GM18519 (cell line): ENCODE results near the gene CTNND2.

Source experiments
- ATAC-seq: cut with Tn5 transposase; IDR thresholded peaks from one replicate; pipeline ENCODE4 v1.9.1; 2021; ENCODE audit warnings: mild to moderate bottlenecking, moderate library complexity; ENCODE audit not compliant: unreplicated experiment, low FRiP score

CTNND2 gene

DNA sequence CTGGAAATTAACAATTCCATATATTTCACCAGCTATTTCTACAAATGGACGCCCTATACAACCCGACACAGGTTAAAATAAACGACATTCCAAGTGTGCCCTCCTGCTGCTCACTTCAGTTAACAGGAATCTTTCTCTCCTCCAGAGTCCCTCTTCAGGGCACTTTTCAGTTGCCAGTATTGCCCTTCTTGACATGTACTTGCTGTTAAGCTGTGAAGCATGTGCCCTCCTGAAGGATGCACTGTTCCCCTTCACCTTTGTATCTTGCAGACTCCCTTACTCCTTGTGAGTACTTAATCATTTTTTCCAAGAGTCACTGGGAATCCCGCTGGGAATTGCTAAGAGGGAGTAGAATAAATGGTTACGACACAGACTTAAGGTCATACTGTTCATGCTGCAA, 364.1 kb downstream of the CTNND2 start:
- ATAC-seq, result no peak

DNA sequence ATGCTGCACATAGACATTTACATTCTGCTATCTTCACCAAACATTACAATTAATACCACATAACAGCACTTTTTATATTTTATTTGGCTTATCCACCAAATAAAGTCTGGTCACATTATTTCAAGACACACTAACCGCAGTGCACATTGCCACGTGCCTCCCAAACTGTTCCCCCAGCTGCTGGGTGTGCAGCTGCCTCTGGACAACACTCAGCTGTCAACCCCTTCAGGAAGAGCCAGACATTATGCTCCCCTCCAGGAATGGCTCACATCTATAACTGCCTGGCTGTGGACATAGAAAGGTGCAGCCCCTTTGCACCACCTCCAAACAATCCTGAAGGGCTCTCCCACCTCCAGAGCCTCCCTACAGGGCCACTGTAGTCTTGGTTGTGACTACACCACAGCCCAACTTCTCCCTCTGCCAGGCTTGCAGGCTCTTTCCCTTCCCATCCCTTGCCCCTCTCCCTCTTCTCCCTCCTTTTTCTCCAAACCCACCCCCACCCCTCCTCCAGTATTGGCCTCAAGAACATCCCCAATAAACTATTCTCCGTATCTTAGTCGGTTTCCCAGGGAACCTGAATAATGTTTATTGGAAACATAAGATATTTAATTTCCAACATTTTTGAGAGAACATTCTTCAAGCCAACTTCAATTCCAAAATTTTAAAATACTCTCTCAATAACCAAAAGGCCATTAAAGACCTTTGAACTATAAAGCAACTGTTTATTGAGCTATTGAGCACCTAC, 372.3 kb downstream of the CTNND2 start:
- no peak for ATAC-seq

DNA sequence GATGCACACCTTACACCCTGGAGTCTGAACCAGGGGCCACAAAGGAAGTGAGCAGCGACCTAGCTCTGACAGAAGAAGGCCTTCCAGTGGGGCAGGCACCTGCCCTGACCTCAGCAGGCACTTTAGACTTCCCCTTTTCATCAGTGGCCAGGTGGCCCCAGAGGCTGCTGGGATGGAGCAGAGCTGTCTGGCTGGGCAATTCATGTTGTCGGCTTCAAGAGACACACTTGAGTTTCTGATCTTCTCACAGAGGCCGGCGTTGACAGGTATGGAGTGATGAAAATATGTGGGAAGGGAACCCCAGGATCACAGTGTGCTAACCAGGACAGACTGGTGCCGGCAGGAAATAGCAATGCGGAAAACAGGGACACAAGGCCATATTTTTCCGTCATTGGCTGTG, 375.5 kb downstream of the CTNND2 start:
- ATAC-seq, result no peak

DNA sequence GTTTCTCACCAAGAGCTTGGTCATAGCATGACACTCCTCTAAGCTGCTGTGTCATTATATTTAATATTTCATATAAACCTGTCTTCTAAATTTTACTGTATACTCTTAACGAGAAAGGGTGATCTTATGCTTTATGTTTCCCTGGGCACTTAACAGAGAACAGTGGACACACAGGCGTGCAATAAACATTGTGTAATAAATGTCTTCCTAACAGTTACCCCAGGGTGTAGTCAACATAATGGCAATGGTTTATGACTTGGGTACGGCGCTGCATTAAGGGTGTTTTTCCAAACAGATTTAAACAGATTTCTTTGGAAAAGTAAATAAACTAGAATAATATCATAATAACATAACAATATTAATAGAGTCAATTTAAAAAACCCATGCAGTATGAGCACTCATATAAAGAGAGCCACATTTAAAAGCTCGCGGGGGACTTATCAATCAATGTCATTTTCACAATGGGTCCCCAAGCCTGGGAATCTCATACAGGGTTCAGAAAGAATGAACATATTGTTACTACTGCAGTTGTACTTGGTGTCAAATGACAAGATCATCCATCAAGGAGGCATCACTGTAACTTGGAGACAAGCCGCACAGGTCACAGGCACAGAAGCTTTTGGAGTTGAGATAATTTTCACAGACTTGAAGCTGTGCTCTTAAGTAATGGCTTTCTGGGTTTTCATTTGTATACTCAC, 376.4 kb downstream of the CTNND2 start:
- ATAC-seq, result no peak

DNA sequence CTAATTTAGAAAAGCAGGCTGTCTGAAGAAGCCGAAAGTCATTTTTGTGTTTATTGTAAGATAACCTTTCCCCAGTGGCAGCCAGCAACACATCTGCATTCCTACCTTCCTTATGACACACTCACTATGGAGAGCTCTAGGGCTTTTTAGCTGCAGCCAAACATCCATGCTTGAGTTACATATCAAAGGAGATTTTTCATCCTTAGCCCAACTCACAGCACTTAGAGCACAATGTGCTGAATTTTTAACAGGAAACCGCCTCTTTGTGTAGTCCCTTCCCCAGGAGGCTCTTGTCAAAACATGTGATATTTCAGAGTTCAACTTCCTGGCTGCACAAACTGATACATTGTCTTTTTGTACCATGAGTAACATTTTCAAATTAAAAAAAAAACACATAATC, 379.2 kb downstream of the CTNND2 start:
- no peak for ATAC-seq

DNA sequence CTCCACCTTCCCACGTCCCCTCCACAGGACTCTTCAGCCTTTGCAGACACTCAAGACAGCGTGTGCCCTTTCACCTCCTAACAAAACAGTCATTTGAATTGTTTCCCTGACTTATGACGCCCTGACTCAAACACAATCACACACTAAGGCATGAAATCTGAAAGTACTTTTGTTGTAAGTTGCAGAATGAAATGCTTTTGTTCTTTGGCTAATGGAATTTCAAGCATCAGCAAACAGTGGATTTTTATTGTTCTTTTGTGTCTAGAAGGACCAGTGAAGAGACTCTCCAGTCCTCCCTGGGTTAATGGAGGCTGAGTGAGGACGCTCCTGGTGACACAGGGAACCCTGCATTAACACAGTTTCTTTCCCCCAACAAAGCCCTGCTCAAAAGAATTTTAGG, 380.1 kb downstream of the CTNND2 start:
- no peak for ATAC-seq

DNA sequence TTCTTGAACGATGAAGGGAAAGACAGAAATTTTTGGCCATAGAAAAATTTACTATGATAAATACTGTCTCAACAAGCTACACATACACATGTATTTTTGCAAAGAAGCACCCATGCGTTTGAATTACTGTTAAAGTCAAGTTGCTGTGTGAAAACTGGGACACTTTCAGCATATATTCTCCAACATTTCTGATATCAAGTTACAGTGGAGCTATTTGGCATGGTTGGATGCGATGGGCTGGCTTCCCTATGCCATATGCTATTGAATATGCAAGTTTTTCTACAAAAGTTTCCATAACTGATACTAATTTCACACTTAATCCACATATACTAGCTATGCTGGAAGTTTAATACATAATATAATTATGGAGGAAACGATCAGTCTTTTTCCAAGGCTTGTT, 381.4 kb downstream of the CTNND2 start:
- no peak for ATAC-seq

DNA sequence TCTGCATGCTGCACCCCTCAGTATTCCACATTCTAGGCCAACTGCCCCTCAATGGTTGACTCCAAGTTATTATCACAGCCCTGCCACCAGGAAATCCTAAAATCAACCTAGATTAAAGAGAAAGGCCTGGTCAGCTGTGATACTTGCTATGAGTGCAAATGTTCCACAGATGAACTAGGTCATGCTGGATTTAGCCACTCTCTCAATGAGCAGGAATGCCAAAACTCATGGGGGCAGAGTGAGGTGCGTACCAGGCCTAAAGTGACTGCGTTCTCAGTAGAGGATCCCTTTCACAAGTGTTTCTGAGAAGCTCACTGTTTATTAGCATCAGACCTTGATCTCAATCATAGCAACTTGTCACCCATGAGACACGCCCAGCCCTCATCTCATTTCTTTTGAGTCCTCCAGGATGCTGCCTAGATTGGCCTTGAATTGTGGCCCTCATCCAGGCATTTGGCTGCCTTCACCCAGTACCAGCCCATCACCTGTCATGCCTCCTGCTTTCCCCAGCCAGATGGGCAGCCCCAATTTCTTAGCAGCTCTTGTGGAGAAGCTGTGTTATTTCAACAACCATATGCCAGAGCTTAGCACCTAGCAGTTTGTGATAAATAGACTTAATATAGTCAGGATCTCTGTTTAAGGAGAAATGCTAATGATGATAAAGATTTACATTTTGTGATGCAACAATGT, 383.9 kb downstream of the CTNND2 start:
- no peak for ATAC-seq

DNA sequence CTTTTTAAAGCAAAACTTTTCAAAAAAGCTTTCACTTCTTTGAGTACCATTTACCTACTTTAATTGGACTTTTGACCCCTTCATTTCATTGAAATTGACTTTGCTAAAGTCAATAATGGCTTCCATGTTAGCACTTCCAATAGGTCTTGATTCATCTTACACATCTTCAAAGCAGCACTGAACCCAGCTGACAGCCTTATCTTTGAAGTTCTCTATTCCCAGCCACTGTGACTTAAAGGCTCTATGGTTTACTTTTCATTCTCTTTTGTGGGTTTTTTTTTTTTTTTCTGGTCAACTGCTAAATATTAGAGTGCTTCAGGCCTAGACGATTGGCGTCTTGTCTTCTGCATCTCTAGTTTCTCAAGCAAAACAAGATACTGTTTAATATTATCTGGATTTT, 385.0 kb downstream of the CTNND2 start:
- ATAC-seq, result no peak

DNA sequence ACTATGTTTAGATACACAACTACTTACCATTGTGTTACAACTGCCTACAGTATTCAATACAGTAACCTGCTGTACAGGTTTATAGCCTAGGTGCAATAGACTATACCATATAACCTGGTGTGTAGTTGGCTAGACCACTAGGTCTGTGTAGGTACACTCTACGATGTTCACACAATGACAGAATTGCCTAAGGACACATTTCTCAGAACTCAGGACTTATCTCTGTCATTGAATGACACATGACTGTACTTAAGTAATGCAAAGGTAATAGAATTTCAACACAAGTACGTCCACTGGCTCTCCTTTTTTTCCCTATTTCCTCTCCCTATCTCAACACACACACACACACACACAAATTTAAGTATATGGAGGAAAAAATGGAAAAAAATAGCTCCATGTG, 385.6 kb downstream of the CTNND2 start:
- ATAC-seq, result no peak

DNA sequence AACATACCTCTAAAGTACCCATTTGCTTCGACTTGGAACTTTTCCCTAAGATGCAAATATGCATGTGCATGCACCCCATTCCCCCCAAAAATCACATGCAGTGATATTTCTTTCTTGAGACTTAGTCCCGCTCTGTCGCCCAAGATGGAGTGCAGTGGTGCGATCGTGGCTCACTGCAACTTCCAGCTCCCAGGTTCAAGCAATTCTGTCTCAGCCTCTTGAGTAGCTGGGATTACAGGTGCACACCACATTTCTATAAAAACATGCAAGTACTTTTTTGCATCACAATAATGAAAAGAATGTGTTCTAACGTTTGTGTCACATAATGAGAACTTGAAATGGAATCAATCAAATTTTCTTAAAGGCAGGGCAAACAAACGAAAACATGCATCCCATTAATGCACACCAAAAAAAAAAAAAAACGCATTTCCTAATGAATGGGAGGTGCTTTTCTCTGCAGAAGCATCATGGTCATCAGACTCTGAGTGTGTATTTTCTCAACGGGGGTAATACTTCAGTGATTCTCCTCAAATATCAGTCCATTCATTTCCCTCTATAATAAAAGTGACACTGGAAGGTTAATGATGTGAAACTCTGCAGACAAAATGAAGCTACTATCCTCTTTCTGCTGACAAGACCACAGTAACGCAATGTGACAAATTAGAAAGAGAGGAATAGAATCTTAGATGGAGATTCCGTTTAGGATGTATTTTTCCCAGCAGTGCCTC, 389.4 kb downstream of the CTNND2 start:
- no peak for ATAC-seq

DNA sequence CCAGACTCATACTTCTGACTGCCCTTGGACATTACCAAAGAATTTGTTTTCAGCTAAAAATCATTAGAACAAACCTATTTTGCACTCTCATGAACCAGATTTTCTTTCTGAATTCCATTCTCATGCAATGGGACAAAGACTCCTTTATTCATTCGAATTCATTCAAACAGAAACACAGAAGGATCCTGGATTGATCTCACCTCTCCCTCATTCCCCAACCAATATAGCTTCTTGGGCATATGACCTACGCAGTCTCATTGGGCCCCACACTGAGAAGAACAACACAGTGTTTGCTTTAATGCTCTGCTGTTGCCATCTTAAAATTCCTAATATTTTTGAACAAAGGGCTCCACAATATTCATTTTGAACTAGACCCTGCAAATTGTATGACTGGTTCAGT, 392.4 kb downstream of the CTNND2 start:
- no peak for ATAC-seq

DNA sequence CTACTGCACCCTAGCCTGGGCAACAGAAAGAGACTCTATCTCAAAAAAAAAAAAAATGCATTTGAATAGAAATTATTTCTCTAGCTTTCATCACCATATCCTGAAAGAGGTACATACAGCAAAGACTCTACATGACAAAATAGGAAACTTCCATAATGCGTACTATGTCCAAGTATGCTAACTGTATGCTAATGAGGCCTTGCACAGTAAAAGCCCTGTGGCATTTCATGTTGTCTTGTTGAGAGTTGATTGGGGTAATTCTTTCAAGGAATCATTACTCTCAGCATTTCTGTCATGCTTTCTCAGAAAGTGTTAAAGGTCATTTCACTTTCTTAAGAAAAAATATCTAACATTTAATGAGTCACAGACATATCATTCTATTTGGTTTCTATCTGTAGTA, 393.4 kb downstream of the CTNND2 start:
- ATAC-seq, result no peak

DNA sequence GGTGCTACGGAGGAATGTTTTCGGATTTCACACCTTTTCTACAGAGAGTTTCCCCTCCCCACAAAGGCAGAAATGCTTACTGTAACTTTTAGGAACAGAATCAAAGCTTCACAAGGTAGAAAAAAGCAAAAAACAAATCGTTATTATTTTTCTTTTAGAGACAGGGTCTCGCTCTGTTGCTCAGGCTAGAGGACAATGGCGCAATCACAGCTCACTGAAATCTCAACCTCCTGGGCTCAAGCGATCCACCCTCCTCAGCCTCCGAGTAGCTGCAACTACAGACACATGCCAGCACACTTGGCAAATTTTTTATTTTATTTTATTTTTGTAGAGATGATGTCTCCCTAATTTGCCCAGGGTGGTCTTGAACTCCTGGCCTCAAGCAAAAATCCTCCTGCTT, 394.5 kb downstream of the CTNND2 start:
- no peak for ATAC-seq

DNA sequence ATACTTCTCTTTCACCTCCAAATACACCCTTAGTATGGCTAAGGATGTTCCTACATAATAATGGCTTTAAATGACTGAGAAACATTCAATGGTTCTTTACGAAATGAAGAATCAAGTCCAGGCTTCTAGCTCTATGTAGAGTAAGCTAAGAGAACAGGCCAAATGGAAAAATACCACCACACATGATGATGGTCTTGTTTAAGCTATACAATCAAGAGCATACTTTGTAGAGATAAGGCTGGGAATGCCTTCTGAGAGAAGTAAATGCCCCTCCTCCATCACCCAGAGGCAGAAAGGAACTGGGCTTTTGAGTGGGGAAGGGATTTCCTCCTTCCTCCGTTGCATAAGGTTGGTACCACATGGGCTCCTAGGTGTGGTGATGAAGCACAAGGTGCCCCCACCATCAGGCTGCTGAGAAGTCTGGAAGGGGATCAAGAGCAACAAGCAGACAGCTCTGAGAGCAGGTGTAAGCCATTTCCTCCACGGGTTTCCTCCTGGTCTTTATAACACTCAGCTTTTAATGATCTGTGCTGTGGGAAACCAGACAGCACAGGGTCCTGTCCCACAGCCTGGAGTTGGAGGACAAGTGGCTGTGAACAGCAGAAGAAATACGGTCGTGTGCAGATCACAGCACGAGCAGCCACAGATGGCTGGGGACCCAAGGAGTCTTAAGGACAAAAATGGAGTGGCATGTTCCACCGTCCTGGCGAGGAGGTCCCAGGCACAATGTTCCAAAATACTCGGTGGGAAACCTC, 396.9 kb downstream of the CTNND2 start:
- ATAC-seq, result no peak

DNA sequence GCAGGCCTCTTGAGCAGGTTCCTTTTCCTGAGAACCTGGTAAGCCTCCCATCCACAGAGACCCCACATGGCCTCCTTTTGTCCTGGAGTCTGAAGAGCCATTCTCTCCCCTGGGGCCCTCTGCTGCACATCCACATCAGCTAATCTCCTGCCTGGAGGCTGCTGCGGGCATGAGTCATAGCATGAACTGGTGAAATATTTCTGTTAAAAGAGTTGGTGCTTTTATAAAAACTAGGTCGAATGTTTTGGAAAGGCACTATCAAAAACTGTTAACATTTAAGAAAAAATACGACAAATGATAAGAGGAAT, 399.4 kb downstream of the CTNND2 start:
- ATAC-seq, result no peak

DNA sequence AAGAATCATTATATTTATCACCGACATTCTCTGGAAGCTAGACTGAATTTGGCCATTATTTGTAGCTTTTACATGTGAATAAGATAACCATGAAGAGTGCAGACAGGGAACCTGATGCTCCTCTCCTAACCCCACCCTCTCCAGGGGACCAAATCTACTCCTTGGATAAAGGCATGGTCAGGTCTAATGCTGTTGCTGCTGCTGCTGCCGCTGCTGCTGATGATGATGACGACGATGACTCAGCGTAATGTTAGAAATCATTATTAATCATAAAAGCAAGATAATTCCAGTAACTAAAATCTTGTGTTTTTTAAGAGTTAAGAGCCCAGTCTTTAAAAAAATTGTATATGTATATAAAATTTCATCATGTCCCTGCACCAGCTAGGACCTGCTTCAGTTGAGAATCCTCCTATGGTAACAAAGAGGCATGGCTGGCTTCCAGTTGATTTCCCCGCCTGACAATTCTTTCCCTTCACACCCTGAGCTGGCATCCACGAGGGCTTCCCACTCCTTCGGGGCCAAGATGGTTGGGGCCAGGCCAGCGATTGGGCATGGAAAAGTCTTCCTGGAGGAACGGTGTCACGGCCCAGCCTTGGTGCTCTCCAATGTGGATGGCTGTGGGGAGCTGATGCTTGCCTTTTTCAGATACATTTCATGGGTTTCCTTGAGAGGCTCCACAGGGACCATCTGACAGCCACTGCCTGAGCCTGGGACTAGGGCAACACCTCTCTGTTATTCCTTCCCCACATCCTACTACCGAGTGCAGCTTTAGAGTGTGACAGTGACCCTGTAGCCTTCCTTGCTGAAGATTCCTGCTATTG, 400.0 kb downstream of the CTNND2 start:
- no peak for ATAC-seq

DNA sequence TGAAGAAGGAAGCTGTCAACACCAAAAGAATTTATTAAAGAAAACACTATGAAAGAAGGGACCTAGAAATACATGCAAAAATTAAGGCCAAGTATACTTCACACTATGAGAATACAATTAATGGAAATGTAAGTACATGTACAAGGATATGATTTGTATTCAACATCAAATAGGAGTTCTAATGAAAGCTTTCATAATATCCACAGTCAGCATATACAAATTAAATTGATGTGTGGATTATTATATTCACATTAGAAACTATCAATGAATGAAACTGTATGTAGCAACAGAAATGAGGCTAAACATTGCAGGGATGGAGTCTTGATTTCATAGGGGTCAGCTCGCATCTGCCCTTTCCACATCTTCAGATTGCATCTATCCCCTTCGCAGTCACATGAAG, 401.5 kb downstream of the CTNND2 start:
- no peak for ATAC-seq

DNA sequence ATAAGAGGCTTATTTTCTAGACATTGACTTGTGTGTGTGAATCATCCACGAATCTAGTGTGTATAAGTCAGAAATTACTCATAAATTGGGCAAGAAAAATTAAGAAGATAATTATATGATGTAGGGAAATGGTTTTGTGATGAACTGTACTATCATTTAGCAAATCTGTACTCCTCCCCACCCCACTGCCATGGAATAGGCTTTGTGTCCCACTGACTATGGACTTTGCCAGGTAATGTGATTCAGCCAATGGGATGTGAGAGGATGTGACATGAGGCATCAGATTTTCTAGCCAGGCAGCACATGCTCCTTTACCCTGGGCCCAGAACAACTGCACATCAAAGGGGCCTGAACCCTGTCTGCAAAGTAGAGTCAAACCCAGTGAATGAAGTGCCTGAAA, 406.6 kb downstream of the CTNND2 start:
- ATAC-seq, result no peak
